ENCODE results near the gene FBXO17.
"Not testable (repeated sequence)": the region's sequence is repeated elsewhere in the genome, so short reads cannot be mapped to it uniquely, and the experiment has no call there.

The FBXO17 gene

DNA sequence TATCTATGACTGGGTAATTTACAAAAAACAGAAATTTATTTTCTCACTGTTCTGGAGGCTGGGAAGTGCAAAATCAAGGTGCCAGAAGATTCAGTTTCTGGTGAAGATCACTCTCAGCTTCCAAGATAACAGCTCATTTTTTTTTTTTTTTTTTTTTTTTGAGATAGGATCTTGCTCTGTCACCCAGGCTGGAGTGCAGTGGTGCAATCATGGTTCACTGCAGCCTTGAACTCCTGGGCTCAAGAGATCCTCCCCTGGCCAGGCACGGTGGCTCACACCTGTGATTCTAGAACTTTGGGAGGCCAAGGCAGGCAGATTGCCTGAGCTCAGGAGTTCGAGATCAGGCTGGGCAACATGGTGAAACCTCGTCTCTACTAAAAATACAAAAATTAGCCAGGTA is 22.0 kb upstream of the FBXO17 start:
- not testable (repeated sequence) for H3K9me3 ChIP-seq (ENCODE audit: low read length); H3K27me3 ChIP-seq (ENCODE audit: insufficient read depth, low read length); H3K36me3 ChIP-seq (ENCODE audit: insufficient read depth, low read length); H3K4me3 ChIP-seq (ENCODE audit: low read length); H2AFZ ChIP-seq (ENCODE audit: low read depth, low read length); H3K4me1 ChIP-seq (ENCODE audit: insufficient read depth, low read length)

DNA sequence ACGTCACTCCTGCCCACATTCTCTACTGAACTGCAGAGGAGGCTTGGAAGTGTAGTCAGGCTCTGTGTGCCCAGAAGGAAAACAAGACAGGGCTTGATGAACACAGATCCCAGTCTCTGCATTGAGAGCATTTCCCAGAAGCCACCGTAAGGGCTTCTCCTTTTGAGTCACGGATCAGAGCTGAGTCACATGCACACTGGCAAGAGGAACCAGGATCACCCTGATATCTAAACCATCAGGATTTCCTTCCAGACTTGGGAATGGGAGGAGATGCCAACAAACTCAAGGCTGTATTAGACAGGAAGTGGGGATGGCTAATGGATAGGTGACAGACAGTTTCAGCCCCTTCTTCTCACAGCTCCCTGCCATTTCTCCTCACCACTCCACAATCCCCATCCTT is 17.7 kb upstream of the FBXO17 start:
- Histone ChIP-seq H3K4me3 (ENCODE audit: low read length) (no peak overlapping the region), H2AFZ (ENCODE audit: low read depth, low read length) (no peak overlapping the region), H3K27me3 (ENCODE audit: insufficient read depth, low read length) (no peaks in the 10 kb centered on the region)

DNA sequence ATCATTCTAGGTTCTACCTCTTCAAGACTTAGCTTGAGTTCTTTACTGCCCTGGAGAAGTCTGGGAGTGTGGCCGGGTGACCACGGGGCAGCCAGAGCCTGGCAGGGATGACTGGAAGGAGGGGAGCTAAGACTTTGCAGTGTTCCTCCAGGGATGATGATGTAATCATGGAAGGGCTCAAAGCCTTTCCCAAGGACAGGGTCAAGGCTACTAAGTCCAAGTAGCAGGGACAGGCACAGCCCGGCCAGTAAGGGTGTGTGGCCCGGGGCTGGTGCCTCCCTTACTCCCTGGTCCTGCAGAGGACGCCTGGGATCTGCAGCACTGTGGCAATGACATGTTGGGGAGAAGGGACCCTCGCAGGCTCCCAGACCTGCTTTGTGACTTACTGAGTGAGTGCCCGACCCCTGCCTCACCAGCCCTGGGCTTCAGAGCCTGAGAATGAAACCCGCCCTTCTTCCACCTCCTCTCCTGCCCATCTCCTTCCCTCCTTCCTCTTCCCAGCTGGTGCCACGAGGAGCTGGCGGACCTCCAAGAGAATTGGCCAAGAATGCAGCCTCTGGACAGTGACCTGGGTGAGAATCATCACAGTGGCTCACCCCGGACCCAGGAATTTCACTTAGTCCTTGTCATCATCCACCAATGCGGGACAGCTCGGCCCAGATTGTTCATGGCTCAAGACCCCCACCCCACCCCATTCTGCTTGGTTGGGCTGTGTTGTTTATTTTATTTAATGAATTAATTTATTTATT is 15.6 kb upstream of the FBXO17 start:
- H2AFZ ChIP-seq (ENCODE audit: low read depth, low read length), result no peak overlapping the region
- no peaks in the 10 kb centered on the region for H3K4me1 ChIP-seq (ENCODE audit: insufficient read depth, low read length)
- H3K36me3 ChIP-seq (ENCODE audit: insufficient read depth, low read length), result no peaks in the 10 kb centered on the region
- no peak overlapping the region for H3K4me3 ChIP-seq (ENCODE audit: low read length)
- H3K27me3 ChIP-seq (ENCODE audit: insufficient read depth, low read length), result no peaks in the 10 kb centered on the region
- H3K9me3 ChIP-seq (ENCODE audit: low read length), result no peaks in the 10 kb centered on the region

More for the DNA sequence above, 17.7 kb upstream of the FBXO17 start:
- H3K36me3 ChIP-seq (ENCODE audit: insufficient read depth, low read length), result no peaks in the 10 kb centered on the region
- H3K4me1 ChIP-seq (ENCODE audit: insufficient read depth, low read length), result no peaks in the 10 kb centered on the region
- H3K9me3 ChIP-seq (ENCODE audit: low read length), result no peaks in the 10 kb centered on the region

DNA sequence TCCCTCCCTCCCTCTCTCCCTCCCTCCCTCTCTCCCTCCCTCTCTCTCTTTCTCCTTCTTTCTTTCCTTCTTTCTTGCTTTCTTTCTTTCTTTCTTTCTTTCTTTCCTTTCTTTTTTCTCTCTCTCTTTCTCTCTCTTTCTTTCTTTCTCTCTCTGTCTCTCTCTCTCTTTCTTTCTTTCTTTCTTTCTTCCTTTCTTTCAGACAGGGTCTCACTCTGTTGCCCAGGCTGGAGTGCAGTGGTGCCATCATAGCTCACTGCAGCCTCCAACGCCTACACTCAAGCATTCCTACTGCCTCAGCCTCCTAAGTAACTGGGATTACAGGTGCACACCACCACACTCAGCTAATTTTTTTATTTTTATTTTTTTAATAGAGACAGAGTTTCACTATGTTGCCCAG is 14.1 kb upstream of the FBXO17 start:
- not testable (repeated sequence) for H2AFZ ChIP-seq (ENCODE audit: low read depth, low read length); H3K27me3 ChIP-seq (ENCODE audit: insufficient read depth, low read length); H3K4me1 ChIP-seq (ENCODE audit: insufficient read depth, low read length); H3K4me3 ChIP-seq (ENCODE audit: low read length); H3K36me3 ChIP-seq (ENCODE audit: insufficient read depth, low read length); H3K9me3 ChIP-seq (ENCODE audit: low read length)

DNA sequence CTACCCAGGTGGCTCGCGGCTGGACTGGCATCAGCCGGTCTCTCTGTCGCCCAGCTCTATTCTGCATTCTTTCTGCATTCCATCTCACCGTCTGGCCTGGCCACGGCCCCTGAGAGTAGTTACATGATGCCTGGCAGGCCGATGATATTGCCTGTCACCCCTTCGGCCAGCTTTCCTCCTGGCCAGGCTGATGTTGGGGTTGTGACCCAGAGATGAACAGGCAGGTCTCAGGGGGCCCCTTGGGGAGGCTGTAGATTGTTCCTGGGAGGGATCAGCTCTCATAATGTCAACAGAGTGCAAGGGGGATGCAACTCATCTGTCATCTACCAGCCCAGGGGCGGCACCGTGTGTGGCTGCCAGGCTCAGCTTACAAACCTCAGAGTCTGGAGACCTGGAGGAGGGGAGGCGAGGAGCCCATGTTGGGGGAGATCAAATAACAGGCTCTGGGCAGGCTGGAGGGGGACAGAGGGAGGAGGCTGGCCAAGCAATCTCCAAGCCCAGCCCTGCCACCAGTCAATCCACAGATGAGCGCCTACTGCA is 13.6 kb upstream of the FBXO17 start:
- Histone ChIP-seq H3K36me3 (ENCODE audit: insufficient read depth, low read length) (no peaks in the 10 kb centered on the region), H3K4me3 (ENCODE audit: low read length) (no peak overlapping the region), H3K4me1 (ENCODE audit: insufficient read depth, low read length) (no peaks in the 10 kb centered on the region), H3K9me3 (ENCODE audit: low read length) (no peaks in the 10 kb centered on the region), H2AFZ (ENCODE audit: low read depth, low read length) (no peak overlapping the region), H3K27me3 (ENCODE audit: insufficient read depth, low read length) (no peaks in the 10 kb centered on the region)

DNA sequence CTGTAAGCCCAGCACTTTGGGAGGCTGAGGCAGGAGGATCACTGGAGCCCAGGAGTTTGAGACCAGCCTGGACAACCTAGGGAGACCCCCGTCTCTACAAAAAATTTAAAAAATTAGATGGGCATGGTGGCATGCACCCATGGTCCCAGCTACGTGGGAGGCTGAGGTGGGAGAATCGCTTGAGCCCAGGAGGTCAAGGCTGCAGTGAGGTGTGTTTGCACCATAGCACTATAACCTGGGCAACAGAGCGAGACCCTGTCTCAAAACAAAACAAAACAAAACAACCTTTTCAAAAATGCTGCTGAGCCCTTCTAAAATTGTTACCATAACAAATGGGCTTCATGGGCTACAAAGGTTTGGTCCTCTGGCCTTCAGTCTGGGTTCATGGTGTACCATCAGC is 13.1 kb upstream of the FBXO17 start:
- not testable (repeated sequence) for H3K4me3 ChIP-seq (ENCODE audit: low read length); H2AFZ ChIP-seq (ENCODE audit: low read depth, low read length); H3K9me3 ChIP-seq (ENCODE audit: low read length); H3K27me3 ChIP-seq (ENCODE audit: insufficient read depth, low read length); H3K4me1 ChIP-seq (ENCODE audit: insufficient read depth, low read length); H3K36me3 ChIP-seq (ENCODE audit: insufficient read depth, low read length)

DNA sequence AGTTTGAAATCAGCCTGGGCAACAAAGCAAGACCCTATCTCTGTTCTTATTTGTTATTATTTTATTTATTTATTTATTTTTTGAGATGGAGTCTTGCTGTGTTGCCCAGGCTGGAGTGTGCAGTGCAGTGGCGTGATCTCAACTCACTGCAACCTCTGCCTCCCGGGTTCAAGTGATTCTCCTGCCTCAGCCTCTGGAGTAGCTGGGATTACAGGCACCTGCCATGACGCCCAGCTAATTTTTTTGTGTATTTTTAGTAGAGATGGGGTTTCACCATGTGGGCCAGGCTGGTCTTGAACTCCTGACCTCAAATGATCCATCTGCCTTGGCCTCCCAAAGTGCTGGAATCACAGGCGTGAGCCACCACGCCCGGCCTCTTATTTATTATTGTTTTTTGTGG is 12.2 kb upstream of the FBXO17 start:
- not testable (repeated sequence) for H3K36me3 ChIP-seq (ENCODE audit: insufficient read depth, low read length); H2AFZ ChIP-seq (ENCODE audit: low read depth, low read length); H3K27me3 ChIP-seq (ENCODE audit: insufficient read depth, low read length); H3K9me3 ChIP-seq (ENCODE audit: low read length); H3K4me1 ChIP-seq (ENCODE audit: insufficient read depth, low read length); H3K4me3 ChIP-seq (ENCODE audit: low read length)

DNA sequence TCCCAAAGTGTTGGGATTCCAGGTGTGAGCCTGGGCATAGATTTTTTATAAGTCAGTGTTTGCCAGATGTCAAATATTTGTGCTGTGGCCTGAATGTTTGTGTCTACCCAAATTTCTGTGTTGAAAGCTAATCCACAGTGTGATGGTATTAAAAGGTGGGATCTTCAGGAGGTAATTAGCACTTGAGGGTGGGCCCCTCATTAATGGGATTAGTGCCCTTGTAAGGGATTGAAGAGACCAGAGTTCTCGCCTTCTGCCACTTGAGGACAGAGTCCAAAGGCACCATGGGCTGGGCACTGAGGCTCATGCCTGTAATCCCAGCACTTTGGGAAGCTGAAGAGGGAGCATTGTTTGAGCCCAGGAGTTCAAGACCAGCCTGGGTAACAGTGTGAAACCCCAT is 9.7 kb upstream of the FBXO17 start:
- peaks cover 8% of the 10 kb centered on the region for H3K9me3 ChIP-seq (ENCODE audit: low read length)
- H3K27me3 ChIP-seq (ENCODE audit: insufficient read depth, low read length), result no peaks in the 10 kb centered on the region
- H3K36me3 ChIP-seq (ENCODE audit: insufficient read depth, low read length), result no peaks in the 10 kb centered on the region
- no peaks in the 10 kb centered on the region for H3K4me1 ChIP-seq (ENCODE audit: insufficient read depth, low read length)
- no peak overlapping the region for H2AFZ ChIP-seq (ENCODE audit: low read depth, low read length)
- H3K4me3 ChIP-seq (ENCODE audit: low read length), result no peak overlapping the region

DNA sequence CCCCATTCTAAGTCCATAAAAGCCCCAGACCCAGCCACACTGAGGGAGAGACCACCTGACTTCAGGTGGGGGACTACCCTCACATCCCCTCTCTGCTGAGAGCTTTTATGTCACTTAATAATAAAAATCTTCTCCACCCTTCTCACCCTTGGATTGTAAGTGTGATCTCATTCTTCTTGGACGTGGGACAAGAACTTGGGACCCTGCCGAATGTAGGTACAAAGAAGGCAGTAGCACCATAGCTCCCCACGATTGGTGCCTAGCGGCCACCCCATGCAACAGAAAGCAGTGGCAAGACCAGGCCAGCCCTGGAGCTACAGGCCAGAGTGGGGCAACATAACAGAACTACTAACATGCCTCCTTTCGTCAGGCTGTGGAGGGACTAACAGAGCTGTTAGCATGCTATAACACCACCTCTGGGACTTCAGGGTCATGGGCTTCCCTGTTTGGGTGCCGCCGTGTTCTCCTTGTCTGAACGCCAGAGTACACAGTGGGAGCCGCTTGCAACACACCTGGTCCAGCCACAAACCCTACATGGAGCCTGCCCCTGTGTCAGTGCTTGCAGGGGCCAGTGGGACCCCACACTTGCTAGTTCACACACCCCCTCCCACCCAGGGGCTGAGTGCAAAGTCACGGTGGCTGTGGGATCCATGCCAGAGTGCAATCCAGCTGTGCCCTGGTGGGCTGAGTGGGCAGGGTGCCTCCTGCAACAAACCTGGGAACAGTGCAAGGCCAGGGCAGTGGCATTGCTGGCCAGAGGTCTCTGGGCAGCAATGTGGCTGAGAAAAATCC is 5.2 kb upstream of the FBXO17 start:
- Histone ChIP-seq H3K4me3 (ENCODE audit: low read length) (no peak overlapping the region), H3K36me3 (ENCODE audit: insufficient read depth, low read length) (no peaks in the 10 kb centered on the region), H3K27me3 (ENCODE audit: insufficient read depth, low read length) (peaks cover 14% of the 10 kb centered on the region), H3K4me1 (ENCODE audit: insufficient read depth, low read length) (no peaks in the 10 kb centered on the region), H3K9me3 (ENCODE audit: low read length) (peaks cover 11% of the 10 kb centered on the region), H2AFZ (ENCODE audit: low read depth, low read length) (no peak overlapping the region)

DNA sequence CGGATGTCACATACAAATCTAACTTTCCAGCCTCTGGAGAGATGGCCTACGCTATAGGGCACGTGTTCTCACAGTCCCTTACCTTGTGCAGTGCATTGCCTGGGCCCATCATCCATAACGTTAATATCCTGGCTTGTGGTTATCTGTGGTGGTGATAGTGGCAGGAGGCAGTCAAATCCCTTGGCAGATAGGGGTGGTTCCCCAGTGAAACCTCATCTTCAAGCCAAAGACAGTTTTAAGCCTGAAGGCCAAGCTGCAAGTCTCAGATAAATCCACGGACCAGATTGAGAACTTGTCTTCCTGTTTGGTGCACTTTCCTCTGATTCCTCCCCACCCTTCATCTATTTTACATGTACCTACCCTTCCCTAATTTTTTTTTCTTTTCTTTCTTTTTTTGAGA is 4.3 kb upstream of the FBXO17 start:
- H3K4me1 ChIP-seq (ENCODE audit: insufficient read depth, low read length), result no peaks in the 10 kb centered on the region
- H3K9me3 ChIP-seq (ENCODE audit: low read length), result peaks cover 11% of the 10 kb centered on the region
- H3K27me3 ChIP-seq (ENCODE audit: insufficient read depth, low read length), result peaks cover 20% of the 10 kb centered on the region
- no peaks in the 10 kb centered on the region for H3K36me3 ChIP-seq (ENCODE audit: insufficient read depth, low read length)
- no peak overlapping the region for H2AFZ ChIP-seq (ENCODE audit: low read depth, low read length)
- H3K4me3 ChIP-seq (ENCODE audit: low read length), result no peak overlapping the region

DNA sequence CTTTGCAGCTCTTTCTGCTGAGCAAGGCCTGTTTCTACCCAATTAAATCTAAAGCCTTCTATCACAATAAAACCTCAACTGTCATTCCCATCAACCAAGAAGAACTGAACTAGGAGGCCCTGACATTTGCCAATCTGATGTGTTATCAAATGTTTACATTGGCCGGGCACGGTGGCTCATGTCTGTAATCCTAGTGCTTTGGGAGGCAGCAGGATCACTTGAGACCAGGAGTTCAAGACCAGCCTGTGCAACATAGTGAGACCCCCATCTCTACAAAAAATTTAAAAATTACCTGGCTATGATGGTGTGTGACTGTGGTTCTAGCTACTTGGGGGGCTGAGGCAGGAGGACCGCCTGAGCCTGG is 2.8 kb upstream of the FBXO17 start:
- peaks cover 25% of the 10 kb centered on the region for H3K27me3 ChIP-seq (ENCODE audit: insufficient read depth, low read length)
- no peak overlapping the region for H3K4me3 ChIP-seq (ENCODE audit: low read length)
- no peaks in the 10 kb centered on the region for H3K4me1 ChIP-seq (ENCODE audit: insufficient read depth, low read length)
- no peaks in the 10 kb centered on the region for H3K36me3 ChIP-seq (ENCODE audit: insufficient read depth, low read length)
- peaks cover 11% of the 10 kb centered on the region for H3K9me3 ChIP-seq (ENCODE audit: low read length)
- no peak overlapping the region for H2AFZ ChIP-seq (ENCODE audit: low read depth, low read length)

DNA sequence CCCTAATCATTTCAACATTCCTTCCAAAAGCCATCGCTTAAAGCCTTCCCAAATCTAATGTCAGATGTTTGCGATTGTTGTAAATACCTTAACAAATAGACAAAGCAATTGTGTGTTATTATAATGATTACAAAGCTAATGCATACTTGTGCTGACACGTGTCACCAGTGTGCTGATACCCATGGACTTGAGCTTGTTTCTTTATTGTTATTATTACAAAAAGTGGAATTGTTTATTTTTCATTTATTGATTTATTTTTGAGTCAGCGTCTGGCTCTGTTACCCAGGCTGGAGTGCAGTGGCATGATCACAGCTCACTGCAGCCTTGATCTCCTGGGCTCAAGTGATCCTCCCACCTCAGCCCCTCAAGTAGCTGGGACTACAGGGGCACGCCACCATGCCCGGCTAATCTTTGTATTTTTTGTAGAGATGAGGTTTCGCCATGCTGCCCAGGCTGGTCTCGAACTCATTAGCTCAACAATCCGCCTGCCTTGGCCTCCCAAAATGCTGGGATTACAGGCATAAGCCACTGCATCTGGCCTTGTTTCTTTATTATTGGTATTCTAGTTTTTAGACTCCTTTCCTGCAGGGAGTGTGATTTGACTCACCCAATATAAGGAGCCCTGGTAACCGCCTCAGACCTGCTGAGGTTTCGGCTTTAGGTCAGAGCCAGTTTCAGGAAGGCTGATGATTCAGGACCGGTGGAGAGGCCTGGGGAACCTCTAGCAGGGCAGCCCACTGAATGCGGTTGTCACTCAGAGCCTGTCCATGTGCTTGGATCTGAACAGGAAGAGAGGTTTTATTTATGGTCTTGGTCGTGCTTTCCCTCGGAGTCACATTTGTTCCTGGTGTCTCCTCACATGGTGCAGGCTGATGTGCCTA is 2.1 kb upstream of the FBXO17 start:
- no peak overlapping the region for H2AFZ ChIP-seq (ENCODE audit: low read depth, low read length)
- peaks cover 25% of the 10 kb centered on the region for H3K27me3 ChIP-seq (ENCODE audit: insufficient read depth, low read length)
- no peak overlapping the region for H3K4me3 ChIP-seq (ENCODE audit: low read length)
- H3K4me1 ChIP-seq (ENCODE audit: insufficient read depth, low read length), result no peaks in the 10 kb centered on the region
- peaks cover 11% of the 10 kb centered on the region for H3K9me3 ChIP-seq (ENCODE audit: low read length)
- no peaks in the 10 kb centered on the region for H3K36me3 ChIP-seq (ENCODE audit: insufficient read depth, low read length)

DNA sequence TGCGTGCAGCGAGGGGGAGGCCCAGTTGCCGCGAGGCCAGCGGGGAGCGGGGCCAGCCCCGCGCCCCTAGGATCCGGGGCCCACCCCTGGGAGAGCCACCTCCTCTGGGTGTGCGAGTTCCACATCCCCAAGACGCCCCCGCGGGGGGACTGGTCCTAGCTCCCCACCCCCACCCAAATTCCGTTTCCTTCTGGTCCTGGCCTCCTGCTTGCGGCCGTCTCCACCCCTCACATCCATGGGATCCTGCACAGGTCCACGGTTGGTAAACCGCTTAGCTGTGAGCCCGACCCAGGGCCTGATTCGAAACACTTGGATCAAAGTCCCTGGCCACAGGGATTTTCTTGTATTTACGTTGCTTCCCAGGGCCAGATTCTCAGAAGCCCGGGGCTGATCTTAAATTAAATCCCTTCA is 324 bp upstream of the FBXO17 start:
- Histone ChIP-seq H3K4me3 (ENCODE audit: low read length) (peak overlapping the region; percentile 34), H3K4me1 (ENCODE audit: insufficient read depth, low read length) (no peaks in the 10 kb centered on the region), H3K27me3 (ENCODE audit: insufficient read depth, low read length) (peaks cover 25% of the 10 kb centered on the region), H3K9me3 (ENCODE audit: low read length) (peaks cover 9% of the 10 kb centered on the region), H3K36me3 (ENCODE audit: insufficient read depth, low read length) (no peaks in the 10 kb centered on the region), H2AFZ (ENCODE audit: low read depth, low read length) (no peak overlapping the region)
